GM21367 (cell line): Measurements from ENCODE around the gene PDCD6IP.
"Not testable (repeated sequence)": the region's sequence is repeated elsewhere in the genome, so short reads cannot be mapped to it uniquely, and the experiment has no call there.

Experiments
- ATAC-seq: cut with Tn5 transposase; IDR thresholded peaks from one replicate; pipeline ENCODE4 v1.9.1; 2021; ENCODE audit not compliant: unreplicated experiment

The PDCD6IP gene

DNA sequence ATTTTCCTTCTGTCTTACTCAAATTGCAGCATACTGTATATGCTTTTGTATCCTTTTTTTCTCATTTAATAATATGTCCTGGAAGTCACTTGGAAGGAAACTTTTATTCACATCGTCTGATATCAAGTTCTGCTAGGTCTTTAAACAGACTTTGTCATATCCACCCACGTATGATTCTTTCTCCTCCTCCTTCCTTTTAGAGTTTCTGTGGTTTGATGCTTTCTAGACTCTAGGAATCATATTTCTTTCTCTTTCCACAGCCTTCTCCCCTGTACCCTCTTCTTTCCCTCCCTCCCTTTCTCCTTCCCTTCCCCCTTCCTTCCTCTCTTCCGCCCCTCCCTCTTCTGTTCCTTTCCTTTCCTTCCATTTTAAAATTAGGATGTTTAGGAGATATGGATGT lies 52.2 kb downstream of the PDCD6IP start:
- not testable (repeated sequence) for ATAC-seq

DNA sequence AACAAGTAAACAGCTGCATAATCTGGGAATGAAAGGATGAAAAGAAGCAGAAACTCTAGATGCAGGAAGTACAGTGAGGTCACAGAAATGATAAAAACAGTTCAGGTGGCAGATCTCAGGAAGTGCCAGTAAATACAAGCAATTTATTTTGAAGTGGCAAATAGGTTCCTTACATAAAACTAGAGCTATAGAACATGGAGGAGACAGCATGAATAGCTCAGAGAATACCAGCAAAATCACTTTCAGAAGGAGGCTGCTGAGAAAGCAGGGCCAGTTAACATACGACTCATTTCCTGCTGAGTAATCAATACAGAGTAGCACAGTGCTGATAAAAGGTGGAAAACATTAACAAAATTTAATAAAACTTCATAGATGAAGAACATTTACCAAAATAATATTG lies 57.0 kb downstream of the PDCD6IP start:
- not testable (repeated sequence) for ATAC-seq

DNA sequence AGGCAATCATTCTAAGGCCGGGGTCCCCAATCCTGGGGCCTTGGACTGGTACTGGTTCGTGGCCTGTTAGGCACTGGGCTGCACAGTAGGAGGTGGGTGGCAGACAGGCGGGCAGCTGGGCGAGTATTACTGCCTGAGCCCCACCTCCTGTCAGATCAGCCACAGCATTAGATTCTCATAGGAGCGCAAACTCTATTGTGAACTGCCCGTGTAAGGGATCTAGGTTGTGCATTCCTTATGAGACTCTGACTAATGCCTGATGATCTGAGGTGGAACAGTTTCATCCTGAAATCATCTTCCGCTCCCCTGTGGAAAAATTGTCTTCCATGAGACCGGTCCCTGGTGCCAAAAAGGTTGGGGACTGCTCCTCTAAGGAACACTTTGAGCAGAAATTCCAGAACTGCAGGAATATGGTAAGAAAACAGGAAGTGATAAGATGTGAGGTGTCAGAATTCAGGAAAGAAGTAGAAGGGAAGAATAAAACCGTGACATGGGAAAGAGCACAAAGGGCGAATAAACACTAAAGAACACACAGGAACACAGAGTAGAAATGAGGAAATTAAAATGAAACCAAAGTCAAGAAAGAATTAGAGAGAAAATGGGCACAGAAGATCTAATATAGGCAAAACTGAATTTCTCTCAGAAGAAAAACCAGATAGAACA lies 57.6 kb downstream of the PDCD6IP start:
- ATAC-seq = no peak

DNA sequence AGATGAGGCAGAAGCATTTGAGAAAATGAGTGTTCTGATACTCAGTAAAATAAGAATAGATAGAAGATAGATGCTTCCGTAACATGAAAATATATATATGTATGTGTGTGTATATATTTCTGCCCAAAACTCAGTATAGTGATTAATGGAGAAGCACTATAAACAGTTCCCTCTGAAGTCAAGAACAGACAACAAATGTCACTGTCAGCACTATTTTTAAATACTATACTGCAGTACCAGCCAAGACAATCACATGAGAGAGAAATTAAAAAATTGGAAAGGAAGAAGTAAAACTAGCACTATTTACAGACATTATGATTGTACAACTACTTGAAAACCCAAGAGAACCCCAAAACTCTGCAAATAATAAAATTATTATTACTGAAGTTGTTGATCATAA lies 59.3 kb downstream of the PDCD6IP start:
- not testable (repeated sequence) for ATAC-seq

DNA sequence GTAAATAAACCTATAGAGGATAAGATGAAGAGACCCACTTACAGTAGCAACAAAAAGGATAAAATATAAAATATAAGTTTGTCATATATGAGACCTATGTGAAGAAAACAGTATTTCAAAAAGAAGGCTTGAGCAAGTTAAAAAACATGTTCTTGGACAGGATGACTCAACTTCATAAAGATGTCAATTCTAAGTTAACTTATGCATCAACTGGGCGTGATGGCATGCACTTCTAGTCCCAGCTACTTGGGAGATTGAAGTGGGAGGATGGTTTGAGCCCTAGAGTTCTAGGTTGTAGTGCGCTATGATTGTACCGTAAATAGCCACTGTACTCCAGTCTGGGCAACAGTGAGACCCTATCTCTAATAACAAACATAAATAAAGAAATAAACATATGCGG lies 59.7 kb downstream of the PDCD6IP start:
- ATAC-seq = no peak

DNA sequence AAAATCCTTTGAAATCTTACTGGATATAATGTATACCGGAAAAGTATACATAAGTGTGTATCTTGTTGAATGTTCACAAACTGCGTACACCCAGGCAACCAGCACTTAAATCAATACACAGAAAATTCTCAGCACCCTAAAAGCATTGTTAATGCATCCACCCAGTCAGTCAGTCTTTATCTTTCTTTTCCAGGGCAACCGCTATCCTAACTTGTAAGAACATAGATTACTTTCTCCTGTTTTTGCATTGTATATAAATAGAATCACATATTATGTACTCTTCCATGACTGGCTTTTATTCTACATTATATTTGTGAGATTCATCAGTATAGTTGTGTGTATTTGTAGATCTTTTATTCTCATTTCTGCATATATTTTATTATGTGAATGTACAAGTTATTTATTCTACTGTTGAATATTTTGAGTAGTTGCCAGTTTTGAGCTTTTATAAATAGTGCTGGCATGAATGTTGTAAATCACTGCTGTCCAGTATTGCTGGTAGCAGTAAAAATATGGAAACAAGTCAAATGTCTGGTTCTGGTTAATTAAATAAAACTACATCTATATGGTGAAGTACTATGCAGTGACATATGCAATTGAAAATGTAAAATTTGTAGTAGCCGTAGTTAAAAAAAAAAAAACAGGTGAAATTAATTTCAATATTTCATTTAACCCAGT lies 62.1 kb downstream of the PDCD6IP start:
- no peak for ATAC-seq

DNA sequence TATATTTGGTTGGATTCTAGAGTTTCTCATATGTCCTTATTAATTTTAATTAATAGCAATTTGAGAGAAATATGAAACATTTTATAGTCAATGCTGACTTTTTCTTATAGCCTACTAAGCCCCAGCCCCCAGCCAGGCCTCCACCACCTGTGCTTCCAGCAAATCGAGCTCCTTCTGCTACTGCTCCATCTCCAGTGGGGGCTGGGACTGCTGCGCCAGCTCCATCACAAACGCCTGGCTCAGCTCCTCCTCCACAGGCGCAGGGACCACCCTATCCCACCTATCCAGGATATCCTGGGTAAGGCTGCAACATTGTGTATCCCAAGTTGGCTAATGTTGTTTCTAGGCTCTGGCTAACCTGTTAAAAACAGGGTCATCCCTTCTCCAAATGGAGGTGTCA lies 66.7 kb downstream of the PDCD6IP start:
- no peak for ATAC-seq

DNA sequence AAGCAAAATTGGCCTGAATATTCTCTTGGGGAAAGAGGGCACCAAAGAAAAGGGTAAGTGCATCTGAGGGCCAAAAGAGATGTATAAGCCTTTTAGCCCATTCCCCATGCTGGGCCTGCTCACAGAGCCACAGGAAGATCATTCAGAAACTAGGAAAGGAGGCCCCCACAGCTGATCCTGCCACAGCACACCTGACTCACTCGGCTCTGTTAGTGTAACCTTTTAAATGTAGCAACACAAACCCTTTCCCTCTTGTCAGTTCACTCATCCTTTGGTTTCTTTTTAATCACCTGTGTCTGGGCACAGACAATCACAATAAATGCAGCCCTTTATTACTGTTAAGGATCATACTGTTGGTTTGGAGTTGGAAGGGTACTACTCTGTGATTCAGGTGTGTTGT lies 69.9 kb downstream of the PDCD6IP start:
- no peak for ATAC-seq

DNA sequence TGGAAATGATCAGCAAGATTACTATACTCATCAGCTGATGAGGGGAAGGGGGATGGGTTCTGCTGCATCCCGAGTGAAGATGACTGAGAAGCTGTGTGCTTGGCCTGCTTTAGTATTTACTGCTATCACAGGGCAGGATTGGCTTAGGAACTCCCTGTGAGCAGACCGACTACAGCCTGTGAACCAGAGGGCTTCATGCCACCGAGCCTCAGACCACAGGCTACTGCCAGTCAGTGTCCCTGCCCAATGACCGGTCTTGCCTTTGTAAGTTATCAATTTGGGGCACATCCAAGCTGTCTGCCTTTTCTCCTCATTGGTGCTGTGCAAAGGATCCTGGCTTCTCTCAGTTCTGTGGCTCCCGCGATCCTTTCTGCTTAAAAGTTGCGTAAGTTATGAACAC lies 71.5 kb downstream of the PDCD6IP start:
- no peak for ATAC-seq

DNA sequence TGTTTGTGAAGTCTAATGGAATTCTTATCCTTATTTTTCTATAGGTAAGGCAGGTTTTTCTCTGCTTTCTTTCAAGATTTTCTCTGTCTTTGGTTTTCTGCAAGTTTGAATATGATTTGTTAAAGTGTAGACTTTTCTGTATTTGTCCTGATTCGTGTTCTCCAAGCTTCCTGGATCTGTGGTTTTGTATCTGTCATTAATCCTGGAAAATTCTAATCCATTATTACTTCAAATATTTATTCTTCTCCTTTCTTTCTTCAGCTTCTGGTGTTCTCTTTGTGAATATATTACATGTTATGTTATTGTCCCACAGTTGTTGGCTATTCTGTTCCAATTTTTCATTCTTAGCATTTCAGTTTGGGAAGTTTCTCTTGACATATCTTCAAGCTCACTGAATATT lies 76.4 kb downstream of the PDCD6IP start:
- ATAC-seq = no peak

DNA sequence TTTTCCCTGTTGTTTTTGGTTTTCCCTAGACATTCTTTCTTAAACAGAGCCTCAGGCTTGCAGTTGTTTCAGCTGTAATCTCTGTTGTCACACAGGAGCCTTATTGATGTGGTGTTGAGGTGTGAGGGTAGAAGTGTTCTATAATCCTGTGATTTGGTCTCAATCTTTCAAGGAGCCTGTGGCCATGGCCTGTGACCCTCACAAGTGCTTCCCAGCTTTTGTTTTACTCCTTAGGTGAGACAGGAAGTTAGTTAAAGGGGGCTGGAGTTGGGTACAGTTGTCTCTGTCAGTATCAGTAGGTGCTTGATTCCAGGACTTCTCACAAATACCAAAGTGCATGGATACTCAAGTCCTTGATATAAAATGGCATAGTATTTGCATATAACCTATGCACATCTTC lies 77.2 kb downstream of the PDCD6IP start:
- ATAC-seq = no peak

DNA sequence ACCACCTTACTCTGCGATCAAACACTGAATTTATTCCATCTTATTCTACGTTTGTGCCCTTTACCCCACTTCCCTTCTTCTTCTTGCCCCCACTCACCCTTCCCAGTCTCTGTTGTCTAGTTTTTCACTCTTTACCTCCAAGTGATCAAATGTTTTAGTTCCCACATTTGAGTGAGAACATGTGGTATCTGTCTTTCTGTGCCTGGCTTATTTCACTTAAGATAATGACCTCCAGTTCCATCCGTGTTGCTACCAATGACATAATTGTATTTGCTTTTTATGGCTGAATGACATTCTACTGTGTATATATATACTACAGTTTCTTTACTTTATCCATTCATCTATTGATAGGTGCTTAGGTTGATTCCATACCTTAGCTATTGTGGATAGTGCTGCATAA lies 78.8 kb downstream of the PDCD6IP start:
- no peak for ATAC-seq

DNA sequence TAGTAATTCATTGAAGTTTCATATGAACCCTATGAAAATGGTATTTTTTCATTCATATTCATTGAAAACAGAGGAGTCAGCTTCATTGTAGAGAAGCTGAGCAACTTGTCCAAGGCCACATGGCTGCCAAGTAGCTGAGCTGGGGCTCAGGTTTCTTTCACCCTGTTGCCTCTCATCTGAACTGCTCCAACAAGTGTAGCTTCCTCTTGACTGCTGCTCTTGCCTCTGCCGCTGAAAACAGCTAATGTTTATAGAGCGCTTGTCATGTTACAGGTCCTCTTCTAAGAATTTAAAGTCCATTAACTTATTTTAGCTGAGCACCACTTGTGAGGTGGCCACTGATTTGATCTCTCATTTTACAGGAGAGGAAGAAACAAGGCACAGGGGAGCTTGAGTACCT lies 81.1 kb downstream of the PDCD6IP start:
- no peak for ATAC-seq

DNA sequence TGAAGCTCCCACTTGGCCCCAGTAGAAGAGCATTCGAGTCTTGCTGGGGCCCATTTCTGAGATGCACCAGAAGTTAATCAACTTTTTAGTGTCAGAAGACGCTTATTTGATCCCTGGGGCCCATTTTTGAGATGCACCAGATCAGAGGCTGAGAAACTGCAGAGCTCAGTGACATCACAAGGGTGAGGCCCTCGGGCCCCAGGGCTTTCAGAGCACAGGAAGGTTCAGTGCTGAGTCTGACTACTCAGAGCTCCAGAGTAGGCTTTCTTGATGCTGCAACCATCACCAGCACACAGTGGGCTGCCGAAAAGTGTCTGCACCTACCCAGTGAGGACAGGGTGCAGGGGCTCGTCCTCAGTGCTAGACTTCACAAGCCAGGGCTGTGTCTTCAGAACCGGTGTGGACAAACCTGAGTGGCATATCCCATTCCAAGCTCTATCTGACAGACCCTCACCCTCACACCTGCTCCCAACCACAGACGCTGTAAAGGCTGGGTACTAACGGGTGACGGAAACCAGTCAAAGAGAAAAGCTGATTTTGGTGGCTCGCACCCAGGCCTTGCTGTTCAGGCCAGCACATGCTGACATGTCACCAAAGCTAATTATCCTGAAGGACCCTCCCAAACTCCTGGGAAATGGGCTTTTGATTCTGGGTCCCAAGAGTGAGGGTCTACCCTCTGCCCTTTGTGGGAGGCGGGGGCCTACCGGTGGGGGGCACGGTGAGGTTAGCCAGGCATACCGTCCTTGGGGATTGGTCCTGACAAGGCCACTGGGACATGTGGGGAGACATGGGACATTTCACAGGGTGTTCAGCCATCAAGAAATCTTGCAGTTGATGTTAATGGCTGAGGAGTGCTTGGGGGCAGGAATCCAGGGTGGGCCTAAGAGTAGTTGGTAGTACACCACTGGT lies 83.0 kb downstream of the PDCD6IP start:
- ATAC-seq = no peak

DNA sequence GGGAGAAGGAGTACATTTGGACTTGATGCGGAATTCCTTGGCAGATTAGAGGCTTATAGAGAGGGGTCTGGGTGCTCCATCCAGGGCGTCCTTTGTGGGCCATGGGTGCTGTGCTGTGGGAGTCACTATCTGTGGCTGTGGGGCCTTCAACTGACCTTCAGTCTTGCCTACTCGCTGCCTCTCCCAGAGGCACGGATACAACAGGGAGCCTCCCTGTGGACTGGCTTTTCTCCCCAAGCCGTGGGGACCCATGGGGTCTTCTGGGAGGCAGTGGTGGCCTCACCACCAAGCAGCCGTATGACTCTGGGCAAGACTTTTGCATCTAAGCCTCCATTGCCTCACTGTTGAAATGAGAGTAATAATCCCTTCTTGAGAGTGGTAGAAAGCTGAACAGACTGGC lies 83.9 kb downstream of the PDCD6IP start:
- ATAC-seq = no peak

DNA sequence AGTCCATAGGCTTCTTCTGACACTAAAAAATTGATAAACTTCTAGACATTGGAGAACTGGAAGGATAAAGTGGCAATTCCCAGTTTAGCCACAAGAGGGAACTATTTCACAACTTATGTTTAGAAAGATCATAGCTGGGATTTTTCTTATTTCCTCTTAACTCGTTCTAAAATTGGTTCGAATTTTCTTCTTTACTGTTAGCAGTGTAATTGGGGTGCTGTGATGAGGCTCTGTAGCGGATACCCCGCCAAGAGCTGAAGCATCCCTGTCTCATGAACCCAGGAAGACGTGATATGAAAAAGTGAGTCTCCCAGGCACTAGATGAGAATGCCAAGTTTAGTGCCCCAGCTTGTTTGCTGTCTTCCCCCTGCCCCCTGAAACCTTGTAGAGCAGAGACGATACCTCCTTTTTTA lies 85.1 kb downstream of the PDCD6IP start:
- no peak for ATAC-seq

DNA sequence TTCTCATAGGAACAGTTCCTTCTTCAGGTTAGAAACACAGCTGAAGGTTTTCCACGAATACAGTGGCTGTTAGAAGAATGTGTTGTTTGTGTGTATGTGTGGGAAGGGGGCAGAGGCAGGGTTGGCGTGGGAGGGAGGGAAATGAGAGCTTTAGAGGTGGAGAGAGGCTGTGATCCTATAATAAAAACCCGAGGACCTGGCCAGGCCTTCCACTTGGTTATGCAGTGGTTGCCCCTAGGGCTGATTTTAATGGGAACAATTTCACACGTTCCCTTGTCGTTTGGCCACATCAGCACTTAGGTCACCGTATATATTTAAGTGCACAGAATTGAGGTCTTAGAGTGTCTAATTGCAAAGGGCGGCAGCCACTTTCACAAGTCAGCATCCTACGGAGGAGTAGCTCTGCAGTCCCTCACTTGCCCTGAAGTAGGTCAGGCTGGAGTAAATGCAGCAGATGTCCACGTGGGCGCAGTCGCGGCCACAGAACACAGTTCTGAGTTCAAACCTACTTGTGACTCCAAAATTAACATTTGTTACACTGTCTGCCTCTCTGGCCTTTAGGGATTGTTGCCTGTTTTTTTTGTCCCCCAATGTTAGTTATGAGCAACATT lies 85.6 kb downstream of the PDCD6IP start:
- ATAC-seq = no peak

DNA sequence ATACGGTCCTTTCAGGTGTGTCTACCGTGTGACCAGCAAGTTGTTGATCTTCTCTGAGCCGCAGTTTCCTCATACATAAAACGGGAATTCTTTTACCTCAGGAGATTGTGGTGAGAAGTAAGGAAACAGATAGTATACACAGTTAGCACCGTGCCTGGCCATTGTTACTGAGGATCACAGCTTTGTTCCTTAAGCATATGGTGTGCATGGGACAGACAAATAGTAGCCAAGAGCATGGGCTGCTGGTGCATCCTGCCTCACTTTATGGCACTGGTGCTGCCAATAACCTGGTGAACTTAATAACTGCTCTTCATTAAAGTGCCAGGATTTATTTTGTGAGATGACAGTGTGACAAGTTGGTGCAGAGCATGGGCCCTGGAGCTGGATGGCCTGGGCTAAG lies 86.3 kb downstream of the PDCD6IP start:
- no peak for ATAC-seq

DNA sequence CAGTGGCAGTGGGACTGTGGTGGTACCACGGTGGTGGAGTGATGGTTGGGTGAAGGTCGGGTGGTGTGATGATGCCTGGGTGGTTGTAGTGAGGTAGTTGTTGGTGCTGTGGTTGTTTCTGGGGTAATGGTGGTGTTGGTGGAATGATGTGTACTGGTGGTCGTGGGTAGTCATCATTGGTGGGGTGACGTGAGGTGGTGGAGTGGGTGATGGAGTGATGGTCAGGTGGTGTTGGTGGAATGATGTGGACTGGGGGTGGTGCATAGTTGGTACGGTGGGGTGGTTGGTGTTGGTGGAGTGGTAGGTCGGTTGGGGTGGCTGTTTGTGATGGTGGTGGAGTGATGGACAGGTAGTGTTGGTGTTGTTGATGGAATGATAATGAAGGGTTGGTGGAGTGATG lies 87.1 kb downstream of the PDCD6IP start:
- ATAC-seq = no peak

DNA sequence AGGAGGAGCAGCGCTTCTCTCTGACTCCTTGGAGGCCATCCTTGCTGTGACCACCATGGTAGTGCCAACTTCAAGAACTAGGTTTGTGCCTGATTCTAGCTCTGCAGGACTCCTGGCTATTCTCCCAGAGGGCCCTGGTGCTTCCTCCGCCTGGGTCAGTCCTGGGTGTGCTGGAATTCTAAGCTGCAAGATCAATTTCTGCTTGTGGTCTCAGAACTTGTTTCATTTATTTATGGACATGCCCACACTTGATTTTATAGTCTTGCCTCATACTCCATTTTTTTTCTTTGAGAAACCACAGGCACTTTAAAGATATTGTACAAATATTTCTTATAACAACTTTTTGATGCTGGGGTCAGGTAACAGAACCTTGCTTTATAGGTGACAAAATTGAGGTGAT lies 87.6 kb downstream of the PDCD6IP start:
- no peak for ATAC-seq

DNA sequence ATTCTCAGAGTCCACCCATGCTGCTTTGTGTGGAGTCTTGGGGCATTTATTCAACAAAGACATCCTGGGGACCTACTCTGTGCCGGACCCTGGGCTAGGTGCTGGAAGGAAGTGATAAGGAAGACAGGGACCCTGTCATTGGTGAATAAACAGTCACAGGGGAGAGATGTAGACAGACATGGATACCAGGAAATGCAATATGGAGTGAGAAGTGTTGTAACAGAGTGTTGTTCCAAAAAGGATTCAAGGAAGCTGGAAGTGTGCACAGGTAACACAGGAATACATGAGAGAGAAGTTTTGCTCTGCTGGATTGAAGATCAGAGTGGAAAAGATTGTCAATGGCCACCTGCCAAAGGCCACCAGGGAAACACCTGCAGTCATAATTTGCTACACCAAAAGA lies 89.0 kb downstream of the PDCD6IP start:
- ATAC-seq = no peak
